IPS DF 4.7 (cell line): ENCODE measurements around the gene ZNF668.
"Not testable (repeated sequence)": the region's sequence is repeated elsewhere in the genome, so short reads cannot be mapped to it uniquely, and the experiment has no call there.

Experiments used
- DNase-seq: peaks from one replicate; pipeline ENCODE4 v3.0.0-alpha.2; 2013; ENCODE audit warnings: low spot score; ENCODE audit errors: extremely low read depth

Gene ZNF668

DNA sequence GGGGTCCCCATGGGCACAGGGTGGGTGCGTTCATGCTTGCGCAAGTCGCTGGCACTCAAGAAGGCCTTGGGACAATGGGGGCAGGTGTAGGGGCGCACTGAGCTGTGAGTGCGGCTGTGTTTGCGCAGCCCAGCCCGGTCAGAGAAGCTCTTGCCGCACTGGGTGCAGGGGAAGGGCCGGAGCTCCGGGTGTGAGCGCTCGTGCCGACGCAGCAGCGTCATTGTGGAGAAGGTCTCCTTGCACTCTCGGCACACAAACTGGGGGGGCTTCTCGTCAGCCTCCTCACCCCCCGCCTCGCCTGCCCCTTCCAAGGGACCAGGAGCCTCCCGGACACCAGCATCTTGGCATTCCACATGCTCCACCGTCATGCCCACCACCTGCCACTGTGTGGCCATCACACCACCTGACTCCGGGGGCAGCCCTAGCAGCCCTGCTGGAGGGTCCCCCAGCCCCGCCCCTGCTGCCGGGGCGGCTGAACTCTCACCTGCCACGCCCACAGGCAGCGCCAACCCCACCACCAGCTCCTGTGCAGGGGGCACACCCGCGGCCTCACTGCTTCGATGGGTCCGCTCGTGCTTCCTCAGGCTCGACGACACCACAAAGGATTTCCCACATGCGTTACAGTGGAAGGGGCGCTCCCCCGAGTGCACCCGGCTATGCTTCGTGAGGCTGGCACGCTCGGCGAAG, 12.8 kb downstream of the ZNF668 start:
- DNase-seq, result no peak

DNA sequence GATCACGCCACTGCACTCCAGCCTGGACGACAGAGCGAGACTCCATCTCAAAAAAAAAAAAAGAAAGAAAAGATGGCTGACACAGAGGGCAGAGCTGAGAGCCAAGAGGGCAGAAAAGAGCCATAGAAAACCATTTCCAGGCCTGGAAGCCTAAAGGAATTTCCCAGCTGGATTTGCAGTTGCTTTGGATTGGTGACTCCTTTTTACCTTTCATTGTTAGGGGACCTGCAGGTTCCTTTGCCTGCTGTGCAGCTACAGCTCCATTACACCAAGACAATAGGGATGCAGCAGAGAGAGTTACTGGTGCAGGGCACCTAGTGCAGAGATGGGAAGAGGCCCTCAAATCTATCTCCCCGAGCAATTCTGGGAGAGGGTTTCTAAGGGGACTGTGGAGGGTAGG, 18.4 kb downstream of the ZNF668 start:
- DNase-seq, result no peak

DNA sequence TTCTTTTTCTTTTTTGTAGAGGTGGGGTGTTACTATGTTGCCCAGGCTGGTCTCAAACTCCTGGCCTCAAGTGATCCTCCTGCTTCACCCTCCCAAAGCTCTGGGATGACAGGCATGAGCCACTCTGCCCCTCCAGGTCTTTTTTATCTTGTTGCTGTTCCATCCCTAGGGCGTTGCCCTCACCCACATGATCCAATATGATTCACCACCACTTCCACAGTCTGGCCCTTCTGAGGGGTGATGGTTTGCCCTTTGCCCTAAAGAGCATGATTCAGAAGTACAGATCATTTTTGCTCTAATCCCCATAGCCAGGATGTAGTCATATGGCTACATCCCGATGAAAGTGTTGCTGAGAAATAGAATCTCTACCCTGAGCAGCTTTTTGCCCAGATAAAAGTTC, 21.9 kb downstream of the ZNF668 start:
- DNase-seq, result no peak

DNA sequence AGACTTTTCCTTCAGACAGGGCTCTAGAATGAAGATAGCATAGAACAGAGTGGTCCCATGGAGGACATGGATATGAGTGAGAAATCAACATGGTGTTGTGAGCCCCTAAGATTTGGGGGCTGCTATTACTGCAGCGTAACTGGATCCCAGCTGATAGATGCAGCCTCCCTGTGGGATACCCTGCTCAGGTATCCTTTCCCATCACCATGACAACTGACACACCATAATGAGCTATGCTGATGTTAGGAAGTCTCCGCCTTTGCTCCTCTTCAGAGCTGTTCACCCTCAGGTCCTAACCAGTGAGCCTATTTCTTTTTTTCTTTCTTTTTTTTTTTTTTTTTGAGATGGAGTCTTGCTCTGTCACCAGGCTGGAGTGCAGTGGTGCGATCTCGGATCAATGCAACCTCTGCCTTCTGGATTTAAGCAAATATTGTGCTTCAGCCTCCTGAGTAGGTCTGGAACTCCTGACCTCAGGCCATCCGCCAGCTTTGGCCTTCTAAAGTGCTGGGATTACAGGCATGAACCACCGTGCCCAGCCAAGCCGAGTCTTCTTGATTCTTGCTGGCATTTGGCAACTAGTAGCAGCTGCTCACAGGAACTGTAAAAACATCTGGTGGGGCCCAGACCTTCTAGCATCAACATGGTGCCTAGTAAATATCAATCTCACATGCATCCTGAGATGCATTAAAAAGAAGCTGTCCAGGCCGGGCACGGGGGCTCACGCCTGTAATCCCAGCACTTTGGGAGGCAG, 23.6 kb downstream of the ZNF668 start:
- no peak for DNase-seq

DNA sequence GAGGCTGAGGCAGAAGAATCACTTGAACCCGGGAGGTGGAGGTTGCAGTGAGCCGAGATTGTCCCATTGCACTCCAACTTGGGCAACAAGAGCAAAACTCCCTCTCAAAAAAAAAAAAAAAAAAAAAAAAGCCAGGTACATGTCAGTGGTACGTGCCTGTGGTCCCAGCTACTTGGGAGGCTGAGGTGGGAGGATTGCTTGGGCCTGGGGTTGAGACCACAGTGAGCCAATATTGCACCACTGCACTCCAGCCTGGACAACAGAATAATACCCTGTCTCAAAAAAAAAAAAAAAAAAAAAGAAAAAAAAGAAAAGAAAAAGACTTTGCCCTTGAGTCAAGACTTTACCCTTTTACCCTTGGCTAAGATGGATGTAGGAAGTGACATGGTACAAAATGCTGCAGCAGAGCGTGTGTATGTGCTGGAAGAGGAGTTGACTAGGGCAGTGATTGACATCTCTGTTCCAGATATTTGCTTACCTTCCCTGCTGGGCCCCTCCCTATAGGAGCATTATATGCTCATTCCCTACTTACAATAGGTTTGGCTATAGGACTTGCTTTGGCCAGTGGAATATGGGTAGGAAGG, 30.1 kb downstream of the ZNF668 start:
- DNase-seq, result no peak

DNA sequence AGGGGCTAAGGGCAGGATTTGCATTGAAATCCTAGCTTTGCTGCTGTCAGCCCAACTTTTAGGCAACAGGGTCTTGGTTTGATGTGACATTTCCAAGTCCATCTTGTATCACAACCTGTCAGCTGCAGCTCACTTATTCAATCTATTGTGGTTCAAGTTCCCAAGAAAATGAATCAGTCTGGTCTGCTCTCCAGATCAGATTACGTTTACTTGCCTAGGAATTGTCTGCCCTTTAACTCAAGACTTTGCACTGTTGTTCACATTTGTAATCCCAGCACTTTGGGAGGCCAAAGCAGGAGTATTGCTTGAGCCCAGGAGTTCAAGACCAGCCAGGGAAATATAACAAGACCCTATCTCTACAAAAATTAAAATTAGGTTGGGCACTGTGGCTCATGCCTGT, 30.7 kb downstream of the ZNF668 start:
- no peak for DNase-seq

DNA sequence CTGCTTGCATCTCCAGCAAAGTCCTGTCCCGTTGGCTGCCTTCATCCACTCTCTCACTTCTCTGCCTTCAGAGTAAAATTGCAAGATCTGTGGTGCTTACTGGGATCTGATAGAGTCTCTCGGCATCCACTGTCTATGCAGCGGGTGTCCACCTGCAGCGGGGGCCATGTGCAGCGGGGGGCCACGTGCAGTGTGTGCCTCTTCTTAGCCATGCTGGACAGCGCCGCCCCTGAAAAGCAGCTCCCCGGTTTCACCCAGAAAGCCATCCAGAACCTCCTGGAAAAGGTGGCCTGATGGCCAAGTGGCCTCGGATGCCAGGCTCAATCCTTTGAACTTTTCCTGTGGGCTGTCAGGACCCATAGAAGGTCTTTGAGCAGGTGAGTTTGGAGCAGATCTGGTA, 31.2 kb downstream of the ZNF668 start:
- no peak for DNase-seq

DNA sequence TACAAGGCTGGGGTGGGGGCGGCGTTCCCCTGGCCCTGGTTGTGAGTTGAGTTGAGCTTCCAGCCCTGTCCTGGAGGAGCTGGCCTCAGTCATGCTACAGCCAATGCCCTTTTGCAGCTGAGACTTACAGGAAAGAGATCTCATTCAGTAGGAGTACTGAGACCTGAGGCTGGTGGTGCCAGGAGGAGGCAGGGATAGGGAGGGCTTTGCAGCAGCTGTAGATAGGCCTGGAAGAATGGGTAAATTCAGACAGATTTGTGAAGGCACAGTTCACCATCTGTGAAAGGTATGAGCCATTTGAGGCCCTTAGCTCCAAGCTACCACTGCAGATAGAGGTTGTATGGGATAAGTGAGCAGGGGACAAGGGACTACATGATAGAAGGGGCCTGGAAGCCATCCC, 35.0 kb downstream of the ZNF668 start:
- DNase-seq, result no peak

DNA sequence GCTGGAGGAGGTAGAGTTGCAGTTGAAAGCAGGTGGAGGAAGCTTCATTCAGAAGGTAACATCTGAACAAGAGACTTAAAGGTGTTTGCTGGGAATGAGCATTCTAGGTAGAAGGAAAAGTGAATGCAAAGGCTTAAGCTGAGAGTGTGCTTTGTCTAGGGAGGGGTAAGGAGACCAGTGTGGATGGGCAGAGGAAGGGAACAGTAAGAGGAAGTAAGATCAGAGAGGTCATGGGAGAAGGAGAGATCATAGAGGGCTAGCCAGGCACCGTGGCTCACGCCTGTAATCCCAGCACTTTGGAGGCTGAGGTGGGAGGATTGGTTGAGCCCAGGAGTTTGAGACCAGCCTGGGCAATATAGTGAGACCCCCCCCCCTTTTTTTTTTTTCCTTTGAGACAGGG, 37.3 kb downstream of the ZNF668 start:
- DNase-seq, result no peak

DNA sequence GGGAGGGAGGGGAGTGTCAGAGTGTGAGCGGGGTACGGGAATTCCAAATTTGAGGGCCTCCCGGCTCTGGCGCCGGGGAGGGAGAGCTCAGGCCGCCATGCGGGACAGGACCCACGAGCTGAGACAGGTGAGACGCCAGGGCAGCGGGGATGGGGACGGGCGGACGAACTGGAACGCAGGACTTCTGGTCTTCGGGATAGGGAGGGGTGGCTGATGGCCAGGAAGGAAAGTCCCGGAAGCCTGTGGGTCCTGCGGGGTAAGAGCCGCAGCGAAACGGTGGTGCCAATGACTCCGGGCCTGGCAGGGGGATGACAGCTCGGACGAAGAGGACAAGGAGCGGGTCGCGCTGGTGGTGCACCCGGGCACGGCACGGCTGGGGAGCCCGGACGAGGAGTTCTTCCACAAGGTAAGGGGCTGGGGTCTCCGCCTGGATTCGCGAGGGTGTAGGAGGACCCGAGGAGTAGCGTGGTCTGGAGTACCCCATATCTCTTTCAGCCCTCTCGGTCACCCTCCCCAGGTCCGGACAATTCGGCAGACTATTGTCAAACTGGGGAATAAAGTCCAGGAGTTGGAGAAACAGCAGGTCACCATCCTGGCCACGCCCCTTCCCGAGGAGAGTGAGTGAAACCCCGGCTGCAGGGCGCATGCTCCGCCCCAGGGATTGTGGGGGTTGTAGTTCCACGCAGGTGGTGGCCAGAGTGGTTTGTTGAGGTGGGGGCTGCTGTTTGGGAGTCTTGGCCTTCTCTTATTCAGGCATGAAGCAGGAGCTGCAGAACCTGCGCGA, 40.1 kb downstream of the ZNF668 start:
- no peak for DNase-seq

DNA sequence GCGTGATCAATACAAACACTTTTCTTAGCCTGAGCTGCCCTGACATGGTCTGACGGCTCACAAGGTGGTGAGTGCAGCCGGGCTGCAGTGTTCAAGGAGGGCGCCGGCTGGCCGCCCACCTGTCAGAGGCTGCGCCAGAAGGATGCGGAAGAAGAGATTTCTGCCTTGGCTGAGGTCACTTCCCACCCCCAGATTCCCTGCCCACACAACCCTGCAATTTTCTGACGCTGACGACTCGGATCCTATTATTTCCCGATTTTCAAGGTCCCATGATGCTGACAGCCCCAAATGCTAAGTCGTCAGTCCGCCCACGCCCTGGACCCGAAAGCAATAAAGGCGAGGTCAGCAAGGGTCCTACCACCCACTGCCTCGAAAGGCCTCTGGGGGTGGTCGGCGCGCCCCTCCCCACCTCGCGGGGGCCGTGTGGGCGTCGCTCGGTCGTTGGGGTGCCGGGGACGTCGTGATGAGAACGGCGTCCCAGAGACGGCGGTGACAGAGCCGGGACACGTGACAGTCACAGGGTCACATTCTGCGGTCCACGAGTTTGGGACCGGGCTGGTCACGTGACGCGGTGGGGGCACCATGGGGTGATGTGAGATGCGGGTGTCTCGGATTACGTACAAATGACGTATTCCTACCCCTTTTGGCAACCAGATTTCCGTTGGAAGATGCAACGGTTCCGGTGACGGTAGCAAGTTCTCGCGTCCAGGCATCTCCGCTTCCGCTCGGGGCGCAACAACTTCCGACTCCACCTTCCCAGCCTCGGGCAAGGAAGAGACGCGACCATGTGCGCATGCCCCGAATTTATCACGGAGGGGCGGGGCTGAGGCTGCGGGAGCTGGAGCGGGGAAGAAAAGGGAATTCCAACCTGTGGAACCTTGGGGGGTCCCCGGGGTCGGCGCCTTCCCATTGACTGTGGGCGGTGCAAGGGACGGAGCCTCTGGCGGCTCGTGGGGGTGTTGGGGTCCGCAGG, 41.0 kb downstream of the ZNF668 start, which contains the start of gene STX4:
Gene STX4 (plus strand): TSS at position 823 of the 973 bp plus-strand sequence. CDS start 248 bp downstream, outside the sequence.
- peak; percentile 96 for DNase-seq

DNA sequence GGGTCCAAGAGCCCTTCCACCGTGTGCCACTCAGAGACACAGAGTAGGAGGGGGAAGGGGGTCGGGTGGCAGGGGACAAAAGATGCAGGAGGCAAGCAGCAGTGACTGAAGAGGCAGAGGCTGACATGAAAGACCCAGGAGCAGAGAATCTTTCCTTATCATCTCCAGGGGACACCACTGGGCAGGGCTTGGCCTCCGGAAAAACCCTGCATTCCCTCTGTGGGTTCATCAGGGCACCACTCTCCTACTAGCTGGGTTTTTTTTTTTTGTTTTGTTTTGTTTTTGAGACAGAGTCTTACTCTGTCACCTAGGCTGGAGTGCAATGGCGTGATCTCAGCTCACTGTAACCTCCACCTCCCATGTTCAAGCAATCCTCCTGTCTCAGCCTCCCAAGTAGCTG, 42.8 kb downstream of the ZNF668 start:
- DNase-seq, result no peak

DNA sequence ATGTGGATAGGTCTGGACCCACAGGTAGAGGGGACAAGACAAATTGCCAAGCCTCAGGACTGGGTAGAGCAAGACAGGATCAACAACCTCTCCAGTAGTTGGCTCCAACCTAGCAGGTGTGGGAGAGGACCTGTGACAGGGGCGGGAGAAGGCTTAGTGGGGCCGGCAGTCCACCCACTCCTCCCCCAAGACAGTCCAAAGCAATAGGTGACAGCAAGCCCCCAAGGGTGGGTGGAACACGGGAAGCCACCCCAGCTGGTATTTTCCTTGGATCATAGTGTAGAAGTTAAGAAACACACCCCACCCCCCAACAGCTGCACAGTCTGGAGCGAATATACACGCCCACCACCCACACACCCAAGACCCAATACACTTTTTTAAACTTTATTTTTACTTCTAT, 44.8 kb downstream of the ZNF668 start:
- DNase-seq, result no peak

DNA sequence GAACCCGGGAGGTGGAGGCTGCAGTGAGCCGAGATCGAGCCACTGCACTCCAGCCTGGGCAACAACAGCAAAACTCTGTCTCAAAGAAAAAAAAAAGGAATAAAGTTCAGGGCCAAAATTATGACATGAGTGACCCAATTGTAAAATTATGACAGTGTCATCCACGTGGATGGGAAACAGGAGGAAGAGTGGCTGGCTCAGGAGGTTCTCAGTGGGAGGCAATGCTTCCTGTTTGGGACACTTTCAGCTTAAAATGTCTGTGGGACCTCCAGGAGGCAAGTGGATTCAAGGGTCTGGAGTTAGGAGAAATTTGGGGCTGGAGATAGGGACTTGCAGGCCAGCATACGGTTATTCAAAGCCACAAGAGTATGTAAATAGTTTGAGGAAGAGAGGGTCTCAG, 48.7 kb downstream of the ZNF668 start:
- DNase-seq, result no peak

DNA sequence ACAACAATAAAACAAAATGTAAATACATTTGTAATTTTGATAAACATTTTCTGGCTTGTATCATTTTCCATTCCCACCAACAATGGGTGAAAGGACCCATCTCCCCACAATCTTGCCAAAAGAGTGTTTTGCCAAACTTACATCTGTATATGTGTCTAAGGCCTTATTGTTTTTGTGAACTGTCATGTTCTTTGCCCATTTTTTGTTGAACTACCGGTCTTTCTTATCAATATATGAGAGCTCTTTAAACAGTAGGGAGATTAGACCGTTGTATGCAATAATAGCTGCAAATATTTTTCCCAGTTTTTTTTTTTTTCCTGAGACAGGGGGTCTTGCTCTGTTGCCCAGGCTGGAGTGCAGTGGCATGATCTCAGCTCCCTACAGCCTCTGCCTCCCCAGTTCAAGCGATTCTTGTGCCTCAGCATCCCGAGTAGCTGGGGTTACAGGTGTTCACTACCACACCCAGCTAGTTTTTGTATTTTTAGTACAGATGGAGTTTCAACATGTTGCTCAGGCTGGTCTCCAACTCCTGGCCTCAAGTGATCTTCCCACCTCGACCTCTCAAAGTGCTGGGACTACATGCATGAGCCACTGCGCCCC, 50.3 kb downstream of the ZNF668 start:
- DNase-seq, result no peak

DNA sequence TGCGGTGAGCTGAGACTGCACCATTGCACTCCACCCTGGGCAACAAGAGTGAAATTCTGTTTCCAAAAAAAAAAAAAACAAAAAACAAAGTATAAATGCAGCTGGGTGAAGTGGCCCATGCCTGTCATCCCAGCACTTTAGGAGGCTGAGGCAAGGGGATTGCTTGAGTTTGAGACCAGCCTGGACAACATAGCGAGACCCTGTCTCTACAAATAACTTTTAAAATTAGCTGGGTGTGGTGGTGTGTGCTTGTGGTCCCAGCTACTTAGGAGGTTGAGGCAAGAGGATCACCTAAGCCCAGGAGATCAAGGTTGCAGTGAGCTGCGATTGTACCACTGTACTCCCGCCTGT, 50.8 kb downstream of the ZNF668 start:
- no peak for DNase-seq

DNA sequence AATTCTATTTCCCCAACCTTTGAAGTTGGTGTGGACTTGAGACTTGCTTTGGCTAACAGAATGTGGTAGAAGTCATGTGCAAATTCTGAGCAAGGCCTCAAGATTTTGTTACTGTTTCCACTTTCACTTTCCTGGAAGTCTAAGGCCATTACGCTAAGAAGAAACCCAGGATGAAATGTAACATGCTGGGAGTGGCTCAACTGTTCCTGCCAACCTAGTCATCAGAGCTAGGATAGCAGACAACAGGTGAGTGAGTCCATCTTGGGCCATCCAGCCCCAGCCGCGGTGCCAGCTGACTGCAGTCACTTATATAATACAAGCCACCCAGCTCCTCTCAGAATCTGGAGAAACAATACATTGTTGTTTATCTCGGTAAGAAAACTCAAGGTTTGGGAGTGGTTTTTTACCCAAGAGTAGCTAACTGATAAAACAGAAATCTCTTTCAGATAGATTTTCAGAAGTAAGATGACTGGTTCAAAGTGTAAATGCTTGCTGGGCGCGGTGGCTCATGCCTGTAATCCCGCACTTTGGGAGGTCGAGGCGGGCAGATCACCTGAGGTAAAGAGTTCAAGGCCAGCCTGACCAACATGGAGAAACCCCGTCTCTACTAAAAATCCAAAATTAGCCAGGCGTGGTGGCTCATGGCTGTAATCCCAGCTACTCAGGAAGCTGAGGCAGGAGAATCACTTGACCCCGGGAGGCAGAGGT, 51.3 kb downstream of the ZNF668 start:
- DNase-seq, result no peak

DNA sequence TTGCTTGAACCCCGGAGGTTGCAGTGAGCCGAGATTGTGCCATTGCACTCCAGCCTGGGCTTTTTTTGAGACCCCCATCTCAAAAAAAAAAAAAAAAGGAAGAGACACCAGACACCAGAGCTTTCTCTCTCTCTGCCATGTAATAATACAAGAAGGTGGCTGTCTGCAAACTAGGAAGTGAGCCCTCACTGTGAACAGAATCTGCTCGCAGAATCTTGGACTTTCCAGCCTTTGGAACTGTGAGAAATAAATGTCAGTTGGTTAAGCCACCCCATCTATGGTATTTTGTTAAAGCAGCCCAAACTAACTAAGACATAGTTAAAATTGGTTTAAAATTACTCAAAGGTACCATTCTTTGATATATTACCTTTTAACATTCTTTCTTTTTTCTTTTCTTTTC, 53.5 kb downstream of the ZNF668 start:
- DNase-seq, result no peak

DNA sequence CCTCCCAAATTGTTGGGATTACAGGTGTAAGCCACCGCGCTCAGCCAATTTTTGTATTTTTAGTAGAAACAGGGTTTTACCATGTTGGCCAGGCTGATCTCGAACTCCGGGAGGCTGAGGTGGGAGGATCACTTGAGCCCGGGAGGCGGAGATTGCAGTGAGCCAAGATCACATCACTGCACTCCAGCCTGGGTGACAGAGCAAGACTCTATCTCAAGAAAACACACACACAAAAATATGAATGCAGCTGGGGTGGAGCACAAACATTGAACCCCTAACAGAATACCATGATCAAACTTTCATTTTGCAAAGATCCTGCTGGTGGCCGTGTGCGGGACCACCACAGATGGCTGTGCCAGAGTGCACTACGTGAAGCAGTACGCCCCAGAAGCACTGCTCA, 56.3 kb downstream of the ZNF668 start:
- not testable (repeated sequence) for DNase-seq

DNA sequence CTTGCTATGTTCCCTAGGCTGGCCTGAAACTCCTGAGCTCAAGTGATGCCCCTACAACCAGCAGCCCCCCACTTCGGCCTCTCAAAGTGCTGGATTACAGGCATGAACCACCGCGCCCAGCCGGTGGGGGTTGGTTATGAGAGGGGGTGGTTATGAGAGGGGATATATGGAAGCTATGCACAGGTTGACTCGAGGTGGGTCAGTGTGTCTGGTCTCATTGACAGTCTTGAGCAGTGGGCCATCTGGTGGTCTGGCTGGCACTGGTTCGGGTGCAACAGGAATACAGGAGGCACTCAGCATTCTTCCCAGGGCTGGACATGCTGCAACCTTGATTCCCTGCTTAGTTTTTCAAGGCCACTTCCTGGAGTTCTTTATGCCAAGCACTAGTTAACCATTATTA, 58.0 kb downstream of the ZNF668 start:
- DNase-seq, result no peak
